Cardiac fibroblast (primary cell): ENCODE measurements around the gene SDK2.

Source experiments
- DNase-seq, 2 donors: peaks; one replicate each; pipeline versions ENCODE4 v3.0.0 to v3.0.0-alpha.2; 2010; ENCODE audit warnings: low read depth in 2 of 2
- H3K4me3 ChIP-seq, 2 donors: replicated peaks in 1 of 2; 1 replicate in 1 of 2; 2 replicates in 1 of 2; pipeline ENCODE4 v1.5.1; 2011; ENCODE audit warnings: low read depth in 2 of 2, low read length in 2 of 2, mild to moderate bottlenecking in 2 of 2, moderate library complexity in 1 of 2
- CTCF ChIP-seq: IDR thresholded peaks from one replicate; pipeline ENCODE4 v1.5.1; 2011; ENCODE audit warnings: low read depth, mild to moderate bottlenecking, low read length, inconsistent platforms

SDK2 gene

GRCh38 chr17:73437826-73438225 lies 206.4 kb downstream of the SDK2 start:
- no peak for TF ChIP-seq CTCF
- DNase-seq, result no peak
- H3K4me3 ChIP-seq, result no peak overlapping the region

GRCh38 chr17:73436954-73437353 lies 207.3 kb downstream of the SDK2 start:
- no peak overlapping the region for H3K4me3 ChIP-seq
- no peak for TF ChIP-seq CTCF
- DNase-seq, result peak in 1 of 2 donors; percentile 13

DNA sequence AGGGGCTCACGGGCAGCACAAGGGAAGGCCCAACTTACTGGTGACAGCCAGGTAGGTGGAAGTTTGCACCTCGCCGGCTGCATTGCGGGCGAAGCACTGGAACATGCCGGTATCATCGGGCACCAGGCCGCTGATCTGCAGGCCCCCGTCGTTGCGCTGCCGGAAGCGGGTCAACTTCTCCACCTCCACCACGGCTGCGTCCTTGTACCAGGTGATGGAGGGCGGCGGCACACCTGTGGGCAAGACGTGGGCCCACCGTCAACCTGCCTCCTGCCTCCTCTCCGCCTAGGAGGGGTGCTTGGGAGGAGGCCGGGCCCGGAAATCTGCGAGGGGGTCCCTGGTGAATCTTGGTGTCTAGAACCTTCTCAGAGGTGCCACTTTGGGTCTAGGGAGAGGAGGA lies 208.8 kb downstream of the SDK2 start:
- DNase-seq, result no peak
- TF ChIP-seq CTCF, result no peak
- no peak overlapping the region for H3K4me3 ChIP-seq

- no peak for DNase-seq
- no peak for TF ChIP-seq CTCF
Observed at GRCh38 chr17:73434154-73434553, 210.1 kb downstream of the SDK2 start.

DNA sequence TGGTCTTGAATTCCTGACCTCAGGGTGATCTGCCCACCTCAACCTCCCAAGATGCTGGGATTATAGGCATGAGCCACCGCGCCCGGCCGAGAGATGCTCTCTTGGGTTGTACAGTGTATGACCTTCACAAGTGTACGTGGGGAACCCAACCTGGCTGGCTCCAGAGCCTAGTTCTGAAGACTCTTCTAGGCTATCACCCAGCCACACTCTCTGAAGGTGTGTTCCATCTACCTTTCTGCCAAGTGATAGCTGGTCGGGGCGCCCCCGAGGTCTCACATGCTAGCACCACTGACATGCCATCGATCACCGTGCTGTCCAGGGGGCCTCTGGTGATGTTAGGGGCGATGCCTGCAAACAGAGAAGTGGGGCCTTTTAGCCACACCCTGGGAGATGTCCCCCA lies 210.7 kb downstream of the SDK2 start:
- TF ChIP-seq CTCF, result no peak
- no peak overlapping the region for H3K4me3 ChIP-seq
- no peak for DNase-seq

More at GRCh38 chr17:73434154-73434553, 210.1 kb downstream of the SDK2 start:
- H3K4me3 ChIP-seq, result no peak overlapping the region

DNA sequence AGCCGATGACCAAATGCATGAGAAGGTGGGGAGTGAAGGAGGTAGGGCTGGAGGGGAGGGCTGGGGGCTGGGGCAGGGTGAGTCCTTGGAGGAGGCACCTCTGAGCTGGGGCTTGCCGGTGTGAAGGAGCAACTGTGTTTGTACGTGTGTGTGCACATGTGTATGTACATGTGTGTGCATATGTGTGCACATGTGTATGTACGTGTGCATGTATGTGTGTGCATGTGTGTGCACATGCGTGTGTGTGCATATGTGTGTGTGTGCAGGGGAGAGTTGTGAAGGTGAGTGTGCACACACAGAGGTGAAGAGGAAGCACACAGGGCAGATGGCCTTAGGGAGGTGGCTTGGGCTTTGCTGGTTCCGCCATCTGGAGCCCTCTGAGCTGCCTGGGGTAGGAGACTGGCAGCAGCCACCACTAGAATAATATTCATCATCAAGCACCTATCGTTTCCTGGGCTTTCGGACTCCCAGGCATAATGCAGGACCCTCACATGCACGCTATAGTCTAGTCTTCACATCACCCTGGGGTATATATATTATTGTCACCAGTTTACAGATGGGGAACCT lies 211.5 kb downstream of the SDK2 start:
- no peak for TF ChIP-seq CTCF
- no peak overlapping the region for H3K4me3 ChIP-seq
- DNase-seq, result no peak
